DLD1 (cell line): Measurements from ENCODE around the gene STAT5A.
"Not testable (repeated sequence)": the region's sequence is repeated elsewhere in the genome, so short reads cannot be mapped to it uniquely, and the experiment has no call there.

ENCODE experiments used
- in situ Hi-C: cut with HindIII; loops from 2 replicates; pipeline ENCODE4 v1.10.0; 2017; ENCODE audit warnings: low sequenced_read_pairs

The STAT5A gene

GRCh38 chr17:42283241-42284023, 4.9 kb upstream of the STAT5A start:
- in situ Hi-C loops: no loop called here

- in situ Hi-C loops: no loop called here
Measured at GRCh38 chr17:42284024-42284369, 4.3 kb upstream of the STAT5A start.

GRCh38 chr17:42284566-42284965, 3.7 kb upstream of the STAT5A start:
- in situ Hi-C loops: no loop called here

GRCh38 chr17:42285346-42286050, 2.8 kb upstream of the STAT5A start:
- in situ Hi-C loops: no loop called here

- in situ Hi-C loops: no loop called here
Measured at GRCh38 chr17:42286411-42287221, 1.7 kb upstream of the STAT5A start.

GRCh38 chr17:42287305-42287976, 857 bp upstream of the STAT5A start:
- in situ Hi-C loops: no loop called here

GRCh38 chr17:42288803-42289610, 709 bp downstream of the STAT5A start:
- in situ Hi-C loops: no loop called here

- in situ Hi-C loops: no loop called here
Measured at GRCh38 chr17:42289611-42290181, 1.4 kb downstream of the STAT5A start.

GRCh38 chr17:42290577-42290976, 2.3 kb downstream of the STAT5A start:
- in situ Hi-C loops: no loop called here

- in situ Hi-C loops: no loop called here
Measured at GRCh38 chr17:42291129-42291528, 2.8 kb downstream of the STAT5A start.

GRCh38 chr17:42294469-42295398, 6.4 kb downstream of the STAT5A start:
- in situ Hi-C loops: no loop called here

- in situ Hi-C loops: no loop called here
Measured at GRCh38 chr17:42296012-42296411, 7.7 kb downstream of the STAT5A start.

- in situ Hi-C loops: not testable (repeated sequence)
Measured at GRCh38 chr17:42297775-42298174, 9.5 kb downstream of the STAT5A start.

- in situ Hi-C loops: not testable (repeated sequence)
Measured at GRCh38 chr17:42299361-42299760, 11.1 kb downstream of the STAT5A start.

GRCh38 chr17:42299913-42300312, 11.6 kb downstream of the STAT5A start:
- in situ Hi-C loops: loop anchor here (25.0 kb wide), 1 partner anchor 212 kb away; no protein-coding TSS in a partner anchor

- in situ Hi-C loops: loop anchor here (25.0 kb wide), 1 partner anchor 211 kb away; no protein-coding TSS in a partner anchor
Measured at GRCh38 chr17:42301022-42301421, 12.7 kb downstream of the STAT5A start.

- in situ Hi-C loops: loop anchor here (25.0 kb wide), 1 partner anchor 209 kb away; no protein-coding TSS in a partner anchor
Measured at GRCh38 chr17:42303694-42304093, 15.4 kb downstream of the STAT5A start.
